NCI-H2196 (cell line): ENCODE results near the gene NPC2.

Source experiments
- DNase-seq: peaks from one replicate; lab custom pipeline; 2025; ENCODE audit not compliant: unreplicated experiment; lab: John Stamatoyannopoulos, UW

The NPC2 gene

DNA sequence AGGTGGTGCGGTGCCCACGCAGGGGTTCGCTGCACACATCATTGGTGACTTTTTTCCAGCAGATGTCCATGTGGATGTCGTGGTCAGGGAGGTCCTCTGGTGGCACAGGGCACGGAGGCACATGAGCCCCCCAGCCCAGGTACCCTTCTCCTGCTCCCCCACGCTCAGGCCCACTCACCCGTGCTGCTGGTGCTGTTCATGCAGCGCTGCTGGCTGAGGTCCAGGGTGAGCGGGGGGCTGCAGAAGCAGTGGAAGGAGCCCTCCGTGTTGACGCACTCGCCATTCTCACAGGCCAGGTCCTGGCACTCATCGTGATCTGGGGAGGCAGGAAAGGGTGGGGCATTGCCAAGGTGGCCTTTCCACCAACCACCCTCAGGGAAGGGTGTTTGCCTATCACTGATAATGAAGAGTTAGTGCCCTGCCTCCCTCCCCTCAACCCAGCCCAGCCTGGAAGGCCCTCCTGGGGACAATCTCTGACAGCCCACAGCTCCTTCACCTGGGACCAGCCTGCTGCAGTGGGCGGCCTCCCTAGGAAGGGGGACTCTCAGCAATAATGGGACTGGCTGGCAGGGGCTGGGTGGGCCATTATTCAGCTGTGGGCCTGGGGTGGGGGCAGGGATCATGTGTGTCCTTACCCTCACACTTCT, 10.3 kb upstream of the NPC2 start:
- no peak for DNase-seq

- DNase-seq = peak; percentile 17
Measured at GRCh38 chr14:74502236-74503019, 9.3 kb upstream of the NPC2 start.

GRCh38 chr14:74501691-74502090, 8.6 kb upstream of the NPC2 start:
- no peak for DNase-seq

DNA sequence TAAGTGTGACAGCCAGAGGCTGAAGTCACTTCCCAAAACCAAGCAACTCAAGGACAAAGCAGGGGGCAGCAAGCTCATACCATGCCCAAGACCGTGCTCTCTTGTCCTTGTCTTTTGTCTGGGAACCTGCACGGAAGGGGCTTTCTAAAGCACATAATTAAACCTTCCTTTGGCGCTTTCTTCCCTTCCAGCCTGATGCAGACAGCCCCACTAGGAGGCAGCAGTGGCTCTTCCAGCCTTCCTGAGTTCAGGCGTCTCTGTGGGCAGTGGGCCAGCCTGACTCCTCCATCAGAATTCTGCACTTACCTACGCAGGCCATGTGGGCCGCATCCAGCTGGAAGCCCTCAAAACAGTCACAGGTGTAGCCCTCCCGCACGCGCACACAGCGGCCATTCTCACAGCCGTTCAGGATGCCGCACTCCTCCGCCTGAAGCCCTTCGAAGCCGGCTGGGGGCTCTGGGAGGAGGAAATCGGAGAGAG, 8.1 kb upstream of the NPC2 start:
- DNase-seq = peak; percentile 71

DNA sequence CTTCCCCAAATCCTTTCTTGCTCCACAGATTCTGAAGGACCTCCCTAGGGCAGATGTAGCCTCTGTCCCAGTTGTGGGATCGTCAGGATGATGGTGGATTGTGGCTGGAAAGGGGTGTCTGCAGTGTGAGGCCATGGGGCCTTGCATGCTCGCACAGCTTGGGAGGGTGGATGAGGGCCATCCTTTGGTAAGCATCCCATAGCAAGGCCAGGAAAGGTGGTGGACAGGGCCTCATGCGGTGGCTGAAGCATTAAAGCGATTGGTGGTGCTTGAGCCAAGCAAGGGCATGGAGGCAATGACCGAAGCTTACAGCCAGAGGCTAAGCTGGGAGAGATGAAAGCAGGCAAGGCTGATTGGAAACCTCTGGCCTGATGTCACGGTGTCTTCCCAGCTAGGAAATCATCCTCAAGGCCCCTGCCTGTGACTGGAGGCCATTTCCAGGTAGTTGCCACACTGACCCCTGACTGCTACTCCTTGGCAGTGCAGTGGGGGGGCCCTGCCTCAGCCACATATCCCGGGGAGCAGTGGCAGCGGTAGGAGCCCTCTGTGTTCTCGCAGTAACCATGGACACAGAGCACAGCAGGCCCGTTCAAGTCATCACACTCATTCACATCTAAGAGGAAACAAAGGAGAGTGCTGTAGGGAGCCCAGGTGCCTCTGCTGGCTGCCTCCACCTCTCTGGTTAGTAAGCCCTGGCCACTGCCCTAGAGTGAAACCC, 7.5 kb upstream of the NPC2 start:
- DNase-seq = no peak

- peak; percentile 25 for DNase-seq
Measured at GRCh38 chr14:74495356-74495755, 2.3 kb upstream of the NPC2 start.

DNA sequence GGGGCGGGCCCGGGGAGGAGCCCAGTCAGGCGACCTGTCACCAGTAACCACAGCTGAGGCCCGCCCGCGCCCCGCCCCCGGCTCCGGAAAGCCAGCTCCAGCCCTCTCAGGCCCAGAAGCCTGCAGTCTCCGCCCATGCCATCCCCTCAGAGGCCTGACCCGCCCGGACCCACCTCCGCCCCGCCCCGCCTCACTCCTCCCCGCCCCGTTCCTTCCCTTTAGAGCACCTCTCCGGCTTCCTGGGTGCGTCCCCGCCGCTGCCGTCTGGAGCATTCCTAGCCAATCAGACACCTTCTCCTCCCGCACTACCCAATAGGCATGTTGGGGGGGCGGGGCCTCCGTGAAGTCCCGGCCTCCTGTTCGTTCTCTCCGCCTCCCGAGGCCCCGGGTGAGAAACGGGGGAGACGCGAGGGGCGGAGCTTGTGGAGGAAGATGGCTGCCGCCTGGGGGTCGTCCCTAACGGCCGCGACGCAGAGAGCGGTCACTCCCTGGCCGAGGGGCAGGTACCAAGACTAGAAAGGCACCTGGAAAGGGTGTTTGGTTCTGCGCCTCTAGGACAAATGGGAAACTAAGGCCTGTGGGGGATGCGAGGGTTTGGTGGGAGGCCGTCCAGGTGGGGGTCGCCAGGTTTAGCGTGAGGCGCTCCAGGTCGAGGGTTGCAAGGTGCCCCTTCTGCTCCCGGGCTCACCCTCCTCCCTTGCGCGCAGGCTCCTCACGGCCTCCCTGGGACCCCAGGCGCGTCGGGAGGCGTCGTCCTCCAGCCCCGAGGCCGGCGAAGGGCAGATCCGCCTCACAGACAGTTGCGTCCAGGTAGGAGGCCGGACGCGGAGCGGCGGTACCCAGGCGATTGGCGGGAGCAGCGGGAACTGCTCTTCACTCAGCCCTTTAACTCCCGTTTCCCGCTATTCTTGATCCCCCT, 497 bp upstream of the NPC2 start, which contains the start of gene ISCA2:
TSS of gene ISCA2 (plus strand) at position 423 of the 919 bp plus-strand sequence. CDS start at position 433, 10 bp downstream.
- peak; percentile 99 for DNase-seq

DNA sequence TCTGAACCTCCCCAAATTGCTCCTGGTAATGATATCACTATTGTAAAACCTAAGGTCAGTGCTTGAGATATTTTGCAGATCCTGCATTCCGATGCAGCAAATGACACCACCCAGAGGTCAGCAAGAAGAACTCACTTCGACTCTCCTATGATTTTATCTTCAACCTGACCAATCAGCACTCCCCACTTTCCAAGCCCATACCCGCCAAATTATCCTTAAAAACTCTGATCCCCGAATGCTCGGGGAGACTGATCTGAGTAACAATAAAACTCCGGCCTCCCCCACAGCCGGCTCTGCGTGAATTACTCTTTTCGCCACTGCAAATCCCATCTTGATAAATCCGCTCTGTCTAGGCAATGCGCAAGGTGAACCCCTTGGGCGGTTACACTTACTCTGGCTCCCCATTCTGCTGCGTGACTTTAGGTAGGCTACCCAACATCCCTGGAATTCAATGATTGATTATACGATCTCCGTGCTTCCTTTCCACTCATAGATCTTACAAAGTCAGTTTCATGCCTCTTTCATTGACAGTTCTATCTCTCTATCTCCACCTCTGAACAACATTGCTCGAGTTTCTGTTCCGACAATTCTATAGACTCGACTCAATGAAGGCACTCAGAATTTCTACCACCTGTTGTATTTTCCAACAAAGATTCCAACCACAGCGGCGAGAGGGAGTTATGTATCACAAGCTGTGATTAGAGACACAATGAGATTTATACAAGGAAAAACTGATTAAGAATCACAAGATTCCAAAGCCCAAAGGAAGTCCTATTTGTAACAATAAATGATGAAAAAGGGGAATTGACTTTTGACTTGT, 939 bp downstream of the NPC2 start:
- DNase-seq = no peak

DNA sequence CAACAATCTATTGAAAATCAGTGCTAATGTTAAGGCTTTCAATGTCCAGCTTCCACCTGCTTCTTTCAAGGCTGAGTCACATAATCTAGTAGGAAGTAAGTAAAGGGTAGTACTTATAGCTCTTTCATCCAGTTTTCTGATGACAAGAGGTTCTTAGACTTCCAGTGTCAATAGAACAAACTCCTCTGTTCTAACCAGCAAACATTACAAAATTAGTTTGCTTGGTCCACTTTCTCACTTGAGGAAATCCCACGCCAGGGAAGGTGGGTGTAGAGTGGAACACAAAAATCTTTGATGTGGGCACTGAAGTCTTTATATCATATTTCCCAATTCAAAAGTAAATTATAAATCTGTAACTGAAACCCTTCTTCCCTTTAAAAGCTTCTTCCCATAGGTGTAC, 2.6 kb downstream of the NPC2 start:
- DNase-seq = no peak

GRCh38 chr14:74488786-74489397, 4.2 kb downstream of the NPC2 start:
- no peak for DNase-seq

- DNase-seq = no peak
Measured at GRCh38 chr14:74486164-74486563, 6.9 kb downstream of the NPC2 start.

GRCh38 chr14:74483321-74483720, 9.8 kb downstream of the NPC2 start:
- DNase-seq = no peak

DNA sequence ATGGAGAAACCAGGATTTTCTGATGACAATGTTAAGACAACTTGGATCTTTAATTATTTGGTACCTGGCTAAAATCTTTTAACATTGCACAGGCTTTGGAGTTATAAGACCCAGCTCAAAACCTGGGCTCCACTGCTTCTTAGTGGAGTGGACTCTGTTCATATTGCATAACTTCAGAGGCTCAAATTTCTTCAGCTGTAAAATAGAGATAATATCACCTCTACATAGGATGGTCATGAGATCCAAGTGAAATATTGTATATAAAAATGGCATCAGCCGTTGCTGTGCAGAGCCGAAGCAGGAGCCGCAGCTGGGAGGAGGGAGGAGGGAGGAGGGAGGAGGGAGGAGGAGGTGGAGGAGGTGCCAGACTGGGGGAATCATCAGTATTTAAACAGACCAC, 10.5 kb downstream of the NPC2 start:
- DNase-seq = no peak

GRCh38 chr14:74480046-74480445, 13.1 kb downstream of the NPC2 start:
- DNase-seq = no peak

GRCh38 chr14:74478996-74479635, 14.0 kb downstream of the NPC2 start:
- DNase-seq = no peak

DNA sequence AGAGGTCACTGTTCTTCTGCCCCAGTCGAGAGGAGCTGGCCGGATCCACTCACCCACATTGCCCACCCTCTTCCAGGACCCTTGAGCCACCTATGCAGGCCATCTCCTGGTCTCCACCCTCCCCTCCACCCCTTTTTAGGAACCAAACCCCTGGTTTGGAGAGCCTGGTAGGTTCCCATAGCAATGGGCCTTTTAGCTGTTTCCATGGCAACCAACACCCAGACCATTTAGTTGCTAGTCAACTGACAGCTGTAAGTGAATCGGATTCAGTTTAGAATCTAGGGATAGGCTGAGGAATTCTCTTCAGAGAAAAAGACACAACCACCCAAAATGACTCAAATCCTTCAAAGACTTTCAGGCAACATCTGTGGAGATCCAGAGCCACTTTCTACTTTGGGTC, 16.5 kb downstream of the NPC2 start:
- no peak for DNase-seq

DNA sequence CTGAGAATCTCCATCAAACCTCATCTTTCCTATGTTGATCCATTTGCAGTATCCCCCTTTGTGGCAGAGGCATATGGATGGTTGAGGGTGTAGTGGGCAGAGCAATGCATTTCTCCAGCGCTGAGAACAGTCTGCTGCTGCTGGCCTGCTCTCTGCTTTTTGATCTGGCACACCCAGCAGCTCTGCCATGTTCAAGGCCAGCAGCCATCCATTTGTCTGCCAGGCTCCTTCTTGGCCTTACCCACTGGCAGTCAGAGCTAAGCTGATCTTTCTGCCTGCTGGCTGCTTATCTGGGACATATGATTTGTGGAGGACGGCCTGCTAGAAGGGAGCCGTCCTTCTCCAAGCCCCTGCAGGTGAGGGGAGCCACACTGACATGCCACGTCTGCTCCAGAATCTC, 17.0 kb downstream of the NPC2 start:
- no peak for DNase-seq

DNA sequence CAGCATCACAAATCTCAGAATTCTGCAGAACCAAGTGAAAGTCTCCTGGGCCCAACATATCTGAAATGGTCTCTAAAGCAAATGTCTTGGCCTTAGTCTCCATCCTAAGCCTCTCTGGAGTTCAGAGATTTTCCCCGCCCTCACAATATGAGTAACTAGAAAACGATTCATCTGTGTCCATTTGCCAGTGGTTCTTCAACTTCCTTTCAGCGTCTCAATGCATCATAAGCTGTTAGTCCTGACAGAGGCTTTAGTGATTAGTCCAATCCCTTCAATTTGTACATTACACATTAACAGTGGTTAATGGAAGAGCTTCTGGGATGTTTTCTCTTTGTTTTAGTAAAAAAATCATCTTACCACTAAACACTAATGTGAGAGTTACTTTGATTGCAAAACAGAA, 17.4 kb downstream of the NPC2 start:
- no peak for DNase-seq

- no peak for DNase-seq
Measured at GRCh38 chr14:74474376-74474775, 18.7 kb downstream of the NPC2 start.
